Mesenchymal stem cell (in vitro differentiated cells and primary cell): ENCODE measurements around the gene ZNF441.

Experiments
- DNase-seq: peaks from one replicate; pipeline ENCODE4 v3.0.0-alpha.2; 2013
- H2AFZ ChIP-seq: one replicate; pipeline ENCODE4 v1.6.1; 2013; ENCODE audit warnings: low read depth, mild to moderate bottlenecking, control low read depth, inconsistent platforms, low read length, moderate library complexity
- H2AK5ac ChIP-seq: 2 replicates; pipeline ENCODE4 v1.6.1; 2013; ENCODE audit warnings: low read length, moderate library complexity, mild to moderate bottlenecking, inconsistent platforms; ENCODE audit not compliant: severe bottlenecking
- H2BK120ac ChIP-seq: one replicate; pipeline ENCODE4 v1.6.1; 2013; ENCODE audit warnings: low read depth, mild to moderate bottlenecking, inconsistent platforms, low read length, moderate library complexity
- H2BK12ac ChIP-seq, 2 experiments: one replicate each; pipeline ENCODE4 v1.6.1; 2013; ENCODE audit warnings: inconsistent platforms in 2 of 2, low read length in 2 of 2, mild to moderate bottlenecking in 2 of 2, moderate library complexity in 2 of 2, control low read depth in 1 of 2
- H2BK15ac ChIP-seq: one replicate; pipeline ENCODE4 v1.6.1; 2013; ENCODE audit warnings: mild to moderate bottlenecking, low read depth, inconsistent platforms; ENCODE audit not compliant: poor library complexity, severe bottlenecking
- H2BK5ac ChIP-seq: 2 replicates; pipeline ENCODE4 v1.6.1; 2013; ENCODE audit warnings: low read depth, mild to moderate bottlenecking, low read length, control low read depth, inconsistent platforms; ENCODE audit not compliant: poor library complexity, severe bottlenecking
- H3K14ac ChIP-seq, 2 experiments: one replicate each; pipeline ENCODE4 v1.6.1; 2013; ENCODE audit warnings: inconsistent platforms in 2 of 2, low read length in 2 of 2, control low read depth in 1 of 2, mild to moderate bottlenecking in 1 of 2, moderate library complexity in 1 of 2
- H3K18ac ChIP-seq, 2 experiments: one replicate each; pipeline ENCODE4 v1.6.1; 2013; ENCODE audit warnings: inconsistent platforms in 2 of 2, low read length in 2 of 2, control low read depth in 1 of 2, low read depth in 1 of 2, mild to moderate bottlenecking in 1 of 2
- H3K23ac ChIP-seq, 2 experiments: one replicate each; pipeline ENCODE4 v1.6.1; 2013; ENCODE audit warnings: inconsistent platforms in 2 of 2, low read length in 2 of 2, mild to moderate bottlenecking in 2 of 2, moderate library complexity in 2 of 2, control low read depth in 1 of 2
- H3K27ac ChIP-seq: 2 replicates; pipeline ENCODE4 v1.5.1; 2013; ENCODE audit warnings: mild to moderate bottlenecking, moderate library complexity, low read length, control low read depth, inconsistent platforms; ENCODE audit not compliant: poor library complexity, severe bottlenecking
- H3K27me3 ChIP-seq, 2 experiments: 2 replicates each; pipeline versions ENCODE4 v1.6.1 to v1.7.0; 2013; ENCODE audit warnings: low read length in 2 of 2, mild to moderate bottlenecking in 2 of 2, moderate library complexity in 2 of 2, control low read depth in 1 of 2, inconsistent platforms in 1 of 2; ENCODE audit not compliant: control insufficient read depth in 1 of 2, insufficient read depth in 1 of 2
- H3K36me3 ChIP-seq, 2 experiments: 2 replicates each; pipeline versions ENCODE4 v1.6.1 to v1.7.0; 2013; ENCODE audit warnings: low read length in 2 of 2, control low read depth in 1 of 2, inconsistent platforms in 1 of 2, low read depth in 1 of 2, mild to moderate bottlenecking in 1 of 2; ENCODE audit not compliant: insufficient read depth in 2 of 2, control insufficient read depth in 1 of 2
- H3K4ac ChIP-seq, 2 experiments: one replicate each; pipeline ENCODE4 v1.6.1; 2013; ENCODE audit warnings: inconsistent platforms in 2 of 2, low read length in 2 of 2, mild to moderate bottlenecking in 2 of 2, moderate library complexity in 2 of 2, control low read depth in 1 of 2, low read depth in 1 of 2
- H3K4me1 ChIP-seq: 2 replicates; pipeline ENCODE4 v1.6.1; 2013; ENCODE audit warnings: low read depth, low read length, control low read depth; ENCODE audit not compliant: control insufficient read depth, insufficient read depth
- H3K4me2 ChIP-seq: 2 replicates; pipeline ENCODE4 v1.6.1; 2013; ENCODE audit warnings: low read length, mild to moderate bottlenecking, inconsistent platforms; ENCODE audit not compliant: poor library complexity, severe bottlenecking
- H3K4me3 ChIP-seq, 2 experiments: 2 replicates each; pipeline versions ENCODE4 v1.5.1 to v1.7.0; 2013; ENCODE audit warnings: low read length in 2 of 2, mild to moderate bottlenecking in 2 of 2, control low read depth in 1 of 2, low read depth in 1 of 2; ENCODE audit not compliant: insufficient read depth in 1 of 2
- H3K79me1 ChIP-seq: replicated peaks from 2 replicates; pipeline ENCODE4 v1.6.1; 2013; ENCODE audit warnings: mild to moderate bottlenecking, control low read depth, low read length, inconsistent platforms; ENCODE audit not compliant: poor library complexity, severe bottlenecking
- H3K9ac ChIP-seq: 2 replicates; pipeline ENCODE4 v1.7.0; 2013; ENCODE audit warnings: mild to moderate bottlenecking, low read length, moderate library complexity
- H3K9me3 ChIP-seq: 2 replicates; pipeline ENCODE4 v1.7.0; 2013; ENCODE audit warnings: mild to moderate bottlenecking, low read length; ENCODE audit not compliant: control insufficient read depth
- H4K8ac ChIP-seq: one replicate; pipeline ENCODE4 v1.6.1; 2013; ENCODE audit warnings: inconsistent platforms, mild to moderate bottlenecking, low read length, moderate library complexity
- H4K91ac ChIP-seq: one replicate; pipeline ENCODE4 v1.6.1; 2013; ENCODE audit warnings: mild to moderate bottlenecking, low read length, inconsistent platforms
- WGBS: methylation state at CpG from one replicate; pipeline ENCODE4 v1.1.7; 2013; ENCODE audit warnings: mixed read lengths; 5-methylcytosine and 5-hydroxymethylcytosine counted together

ZNF441 gene

GRCh38 chr19:11798391-11799330, 31.9 kb downstream of the ZNF441 start, which contains the start of gene ZNF491:
Gene ZNF491 (plus strand): TSS chr19:11798523. CDS start chr19:11805954, 7,431 bp downstream.
- Histone ChIP-seq H3K9ac (peak within 1 kb of the TSS; percentile 89), H4K8ac (peak within 1 kb of the TSS; percentile 76), H2BK12ac (no peak within 1 kb of the TSS), H3K79me1 (peaks cover 6% of the 10 kb centered on the region), H3K9me3 (peaks cover 21% of the 10 kb centered on the region), H3K27ac (peak within 1 kb of the TSS; percentile 74), H2BK120ac (no peak within 1 kb of the TSS), H2BK5ac (no peak within 1 kb of the TSS), H4K91ac (no peak within 1 kb of the TSS), H2AFZ (peak within 1 kb of the TSS; percentile 74), H2AK5ac (no peak within 1 kb of the TSS), H3K4me3 (peak within 1 kb of the TSS; percentile 67 to 81), H3K27me3 (no peaks in the 10 kb centered on the region), H3K23ac (no peak within 1 kb of the TSS), H3K18ac (peak within 1 kb of the TSS; percentile 14 to 79), H3K4ac (no peak within 1 kb of the TSS), H3K36me3 (no peaks in the 10 kb centered on the region), H3K4me2 (peak within 1 kb of the TSS; percentile 78), H3K4me1 (peaks cover 10% of the 10 kb centered on the region), H2BK15ac (no peak within 1 kb of the TSS), H3K14ac (peak within 1 kb of the TSS in 1 of 2 experiments; percentile 45)
- 2% methylated on average over 56 of the region's 56 CpGs for WGBS
- DNase-seq, result peak; percentile 92

GRCh38 chr19:11806354-11807098, 39.7 kb downstream of the ZNF441 start:
- no peak overlapping the region for H3K27ac ChIP-seq
- peaks cover 79% of the 10 kb centered on the region for H3K9me3 ChIP-seq
- H4K8ac ChIP-seq, result no peak overlapping the region
- no peak overlapping the region for H4K91ac ChIP-seq
- no peaks in the 10 kb centered on the region for H3K4me1 ChIP-seq
- H3K23ac ChIP-seq, result no peak overlapping the region
- no peak for DNase-seq
- H3K14ac ChIP-seq, result no peak overlapping the region
- no peak overlapping the region for H2BK5ac ChIP-seq
- peaks cover 2% of the 10 kb centered on the region for H3K79me1 ChIP-seq
- H3K36me3 ChIP-seq, result peaks cover 6 to 17% of the 10 kb centered on the region in 2 experiments
- H2AK5ac ChIP-seq, result no peak overlapping the region
- H3K18ac ChIP-seq, result no peak overlapping the region
- H2BK15ac ChIP-seq, result no peak overlapping the region
- no peaks in the 10 kb centered on the region for H3K27me3 ChIP-seq
- H3K4me3 ChIP-seq, result peak overlapping the region in 1 of 2 experiments; percentile 51
- H2BK120ac ChIP-seq, result no peak overlapping the region
- H3K4ac ChIP-seq, result no peak overlapping the region
- no peak overlapping the region for H2AFZ ChIP-seq
- no peak overlapping the region for H3K9ac ChIP-seq
- WGBS, result 94% methylated on average over 10 of the region's 11 CpGs
- no peak overlapping the region for H2BK12ac ChIP-seq
- H3K4me2 ChIP-seq, result no peak overlapping the region

- Histone ChIP-seq H2AK5ac (no peak overlapping the region), H2BK5ac (no peak overlapping the region), H3K4me3 (peak overlapping the region in 1 of 2 experiments; percentile 51), H3K27ac (no peak overlapping the region), H3K18ac (no peak overlapping the region), H2BK12ac (no peak overlapping the region), H3K4me1 (no peaks in the 10 kb centered on the region), H3K9me3 (peaks cover 74% of the 10 kb centered on the region), H3K79me1 (peaks cover 2% of the 10 kb centered on the region), H2AFZ (no peak overlapping the region), H3K36me3 (peaks cover 6 to 17% of the 10 kb centered on the region in 2 experiments), H3K4ac (no peak overlapping the region), H3K27me3 (no peaks in the 10 kb centered on the region), H3K9ac (no peak overlapping the region), H3K14ac (no peak overlapping the region), H2BK120ac (no peak overlapping the region), H2BK15ac (no peak overlapping the region), H3K4me2 (no peak overlapping the region), H3K23ac (no peak overlapping the region), H4K91ac (no peak overlapping the region), H4K8ac (no peak overlapping the region)
- no peak for DNase-seq
- no CpG with 5 or more reads among the region's 2 CpGs for WGBS
Measured at GRCh38 chr19:11807099-11807380, 40.2 kb downstream of the ZNF441 start.

GRCh38 chr19:11813703-11814028, 46.9 kb downstream of the ZNF441 start:
- peak overlapping the region; percentile 89 for H4K8ac ChIP-seq
- H3K23ac ChIP-seq, result no peak overlapping the region
- H2AK5ac ChIP-seq, result no peak overlapping the region
- H3K36me3 ChIP-seq, result peaks cover 0 to 7% of the 10 kb centered on the region in 2 experiments
- peaks cover 16% of the 10 kb centered on the region for H3K9me3 ChIP-seq
- peaks cover 16% of the 10 kb centered on the region for H3K79me1 ChIP-seq
- DNase-seq, result no peak
- H3K14ac ChIP-seq, result no peak overlapping the region
- peak overlapping the region; percentile 39 for H4K91ac ChIP-seq
- H3K27me3 ChIP-seq, result no peaks in the 10 kb centered on the region
- no peak overlapping the region for H2BK15ac ChIP-seq
- peak overlapping the region; percentile 52 to 70 for H3K18ac ChIP-seq
- H2BK120ac ChIP-seq, result no peak overlapping the region
- H2BK5ac ChIP-seq, result no peak overlapping the region
- H3K9ac ChIP-seq, result peak overlapping the region; percentile 96
- H3K27ac ChIP-seq, result peak overlapping the region; percentile 66
- H2AFZ ChIP-seq, result peak overlapping the region; percentile 87
- H3K4me3 ChIP-seq, result peak overlapping the region; percentile 97 to 99
- H2BK12ac ChIP-seq, result no peak overlapping the region
- peak overlapping the region; percentile 85 for H3K4me2 ChIP-seq
- H3K4me1 ChIP-seq, result peaks cover 6% of the 10 kb centered on the region
- no peak overlapping the region for H3K4ac ChIP-seq
- 11% methylated on average over 6 of the region's 6 CpGs for WGBS
